Ascending aorta (tissue), 2 donors: ENCODE measurements around the gene MS4A10. TPM values are rescaled to one million over a fixed set of nuclear protein-coding genes. Genes with fewer than 3 reads are reported as not detected.

Experiments
- DNase-seq, 2 donors: peaks; one replicate each; pipeline ENCODE4 v3.0.0-alpha.2; 2019; ENCODE audit warnings: low spot score in 2 of 2
- H3K27ac ChIP-seq, 2 donors: fragments of 200-600 bp; sonication (generic); one replicate each; pipeline ENCODE4 v1.5.1; 2016 to 2017; ENCODE audit warnings: mild to moderate bottlenecking in 1 of 2
- H3K27me3 ChIP-seq: fragments of 200-600 bp; sonication (generic); one replicate; pipeline ENCODE4 v1.5.1; 2017
- H3K36me3 ChIP-seq, 2 donors: fragments of 200-600 bp; sonication (generic); one replicate each; pipeline ENCODE4 v1.5.1; 2016
- H3K4me1 ChIP-seq, 2 donors: fragments of 200-600 bp; sonication (generic); one replicate each; pipeline ENCODE4 v1.5.1; 2016 to 2017; ENCODE audit warnings: mild to moderate bottlenecking in 1 of 2
- H3K4me3 ChIP-seq, 2 donors: fragments of 200-600 bp; sonication (generic); one replicate each; pipeline ENCODE4 v1.5.1; 2016 to 2017; ENCODE audit warnings: mild to moderate bottlenecking in 1 of 2
- H3K9me3 ChIP-seq, 2 donors: fragments of 200-600 bp; sonication (generic); one replicate each; pipeline ENCODE4 v1.5.1; 2016
- CTCF ChIP-seq, 3 experiments: fragments of 200-600 bp in 2 of 3; fragments of 450-650 bp in 1 of 3; sonication (generic) in 2 of 3; IDR thresholded peaks; one replicate each; pipeline ENCODE4 v1.5.1; 2016 to 2019; ENCODE audit warnings: antibody characterized with exemption in 3 of 3, mild to moderate bottlenecking in 1 of 3, moderate library complexity in 1 of 3
- intact Hi-C: fragments of 100-400 bp; cut with DNase I; formaldehyde crosslinking; loops from one replicate; pipeline ENCODE4 v1.15.1; 2023
- total RNA-seq: library from RNA; depleted of rRNA; stranded (reverse); fragments of >200 nt; gene quantifications from one replicate; pipeline ENCODE4 v1.1.0, GENCODE V29; 2016

MS4A10 gene
- total RNA-seq, 1 donor from 2014 or later, result not detected

GRCh38 chr11:60786811-60787567, 1.9 kb downstream of the MS4A10 start:
- no peak overlapping the region for H3K4me3 ChIP-seq
- H3K4me1 ChIP-seq, result no peaks in the 10 kb centered on the region
- H3K9me3 ChIP-seq, result no peaks in the 10 kb centered on the region
- no peaks in the 10 kb centered on the region for H3K36me3 ChIP-seq
- intact Hi-C loops, result no loop called here
- DNase-seq, result peak in 1 of 2 donors; percentile 72
- no peaks in the 10 kb centered on the region for H3K27me3 ChIP-seq
- no peak overlapping the region for H3K27ac ChIP-seq
- TF ChIP-seq CTCF (IDR thresholded peaks at IDR 0.05), result no peak

GRCh38 chr11:60788401-60789125, 3.4 kb downstream of the MS4A10 start:
- no peaks in the 10 kb centered on the region for H3K27me3 ChIP-seq
- TF ChIP-seq CTCF (IDR thresholded peaks at IDR 0.05), result no peak
- H3K9me3 ChIP-seq, result no peaks in the 10 kb centered on the region
- DNase-seq, result no peak
- intact Hi-C loops, result no loop called here
- H3K4me3 ChIP-seq, result no peak overlapping the region
- H3K4me1 ChIP-seq, result no peaks in the 10 kb centered on the region
- no peak overlapping the region for H3K27ac ChIP-seq
- no peaks in the 10 kb centered on the region for H3K36me3 ChIP-seq

GRCh38 chr11:60790726-60791125, 5.6 kb downstream of the MS4A10 start:
- no peaks in the 10 kb centered on the region for H3K36me3 ChIP-seq
- H3K4me1 ChIP-seq, result no peaks in the 10 kb centered on the region
- intact Hi-C loops, result no loop called here
- H3K4me3 ChIP-seq, result no peak overlapping the region
- no peak for DNase-seq
- TF ChIP-seq CTCF (IDR thresholded peaks at IDR 0.05), result no peak
- no peaks in the 10 kb centered on the region for H3K27me3 ChIP-seq
- H3K9me3 ChIP-seq, result no peaks in the 10 kb centered on the region
- no peak overlapping the region for H3K27ac ChIP-seq

GRCh38 chr11:60791153-60791933, 6.2 kb downstream of the MS4A10 start:
- Histone ChIP-seq H3K27me3 (no peaks in the 10 kb centered on the region), H3K36me3 (no peaks in the 10 kb centered on the region), H3K4me3 (no peak overlapping the region), H3K27ac (no peak overlapping the region), H3K4me1 (no peaks in the 10 kb centered on the region), H3K9me3 (no peaks in the 10 kb centered on the region)
- no peak for DNase-seq
- no peak for TF ChIP-seq CTCF (IDR thresholded peaks at IDR 0.05)
- intact Hi-C loops, result no loop called here

GRCh38 chr11:60792521-60792920, 7.4 kb downstream of the MS4A10 start:
- Histone ChIP-seq H3K9me3 (no peaks in the 10 kb centered on the region), H3K4me1 (no peaks in the 10 kb centered on the region), H3K4me3 (no peak overlapping the region), H3K27ac (no peak overlapping the region), H3K27me3 (no peaks in the 10 kb centered on the region), H3K36me3 (no peaks in the 10 kb centered on the region)
- DNase-seq, result no peak
- intact Hi-C loops, result no loop called here
- TF ChIP-seq CTCF (IDR thresholded peaks at IDR 0.05), result no peak
